ENCODE results near the gene REC8.

The REC8 gene

DNA sequence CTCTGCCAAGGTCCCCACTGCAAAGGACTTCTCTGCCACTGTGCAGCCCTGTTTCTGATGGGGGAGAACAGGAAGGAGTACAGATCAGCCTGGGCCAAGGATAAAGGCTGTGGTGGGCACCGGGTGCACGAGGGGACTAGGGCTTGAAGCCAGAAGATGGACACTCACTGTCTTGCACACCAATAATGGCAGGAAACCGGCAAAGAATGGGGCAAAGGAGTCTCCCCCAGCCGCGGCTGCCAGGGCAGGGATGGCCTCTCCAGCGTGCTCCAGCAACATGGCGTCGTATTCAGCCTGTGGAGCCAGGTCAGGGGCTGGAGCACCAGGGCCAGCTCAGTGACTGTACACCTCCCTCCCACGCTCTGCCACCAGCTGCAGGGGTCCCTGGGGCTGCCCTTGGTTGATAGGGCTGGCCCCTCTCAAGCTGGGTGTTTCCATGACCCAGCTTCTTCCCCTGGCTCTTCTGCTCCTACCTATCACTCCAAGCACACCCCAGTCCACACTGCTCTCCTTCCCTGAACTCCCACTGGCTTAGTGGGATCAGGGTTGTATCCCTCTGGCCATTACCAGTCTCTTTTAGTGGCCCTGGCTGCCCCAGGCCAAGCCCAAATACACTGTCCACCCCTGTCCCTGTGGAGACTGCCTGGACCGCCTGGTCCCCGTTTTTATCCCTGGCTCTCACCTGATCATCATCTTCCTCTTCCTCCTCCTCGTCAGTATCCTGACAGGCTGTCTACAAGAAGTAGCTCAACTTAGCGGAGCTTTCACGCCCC is 10.4 kb downstream of the REC8 start:
- 0 out of 3 replicates have a peak, but pooled peaks have one; percentile 8 for ATAC-seq (ENCODE audit: insufficient read depth, low read depth)
- H3K4me3 ChIP-seq (ENCODE audit: low read depth in 1 of 2, low read length in 2 of 2): no peak overlapping the region
- H4K20me1 ChIP-seq (ENCODE audit: insufficient read depth, low read length): peaks cover 23% of the 10 kb centered on the region; the same call in 1 of the 2 replicates
- no peak for TF ChIP-seq EZH2 (IDR thresholded peaks at IDR 0.05; ENCODE audit: borderline replicate concordance, low read depth, low read length, severe bottlenecking)
- TF ChIP-seq, protein P1, sequence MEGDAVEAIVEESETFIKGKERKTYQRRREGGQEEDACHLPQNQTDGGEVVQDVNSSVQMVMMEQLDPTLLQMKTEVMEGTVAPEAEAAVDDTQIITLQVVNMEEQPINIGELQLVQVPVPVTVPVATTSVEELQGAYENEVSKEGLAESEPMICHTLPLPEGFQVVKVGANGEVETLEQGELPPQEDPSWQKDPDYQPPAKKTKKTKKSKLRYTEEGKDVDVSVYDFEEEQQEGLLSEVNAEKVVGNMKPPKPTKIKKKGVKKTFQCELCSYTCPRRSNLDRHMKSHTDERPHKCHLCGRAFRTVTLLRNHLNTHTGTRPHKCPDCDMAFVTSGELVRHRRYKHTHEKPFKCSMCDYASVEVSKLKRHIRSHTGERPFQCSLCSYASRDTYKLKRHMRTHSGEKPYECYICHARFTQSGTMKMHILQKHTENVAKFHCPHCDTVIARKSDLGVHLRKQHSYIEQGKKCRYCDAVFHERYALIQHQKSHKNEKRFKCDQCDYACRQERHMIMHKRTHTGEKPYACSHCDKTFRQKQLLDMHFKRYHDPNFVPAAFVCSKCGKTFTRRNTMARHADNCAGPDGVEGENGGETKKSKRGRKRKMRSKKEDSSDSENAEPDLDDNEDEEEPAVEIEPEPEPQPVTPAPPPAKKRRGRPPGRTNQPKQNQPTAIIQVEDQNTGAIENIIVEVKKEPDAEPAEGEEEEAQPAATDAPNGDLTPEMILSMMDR (IDR thresholded peaks at IDR 0.05; ENCODE audit: borderline replicate concordance, extremely low read depth, low read length, poor library complexity, severe bottlenecking): no peak
- H3K9ac ChIP-seq (ENCODE audit: low read depth, low read length): no peak overlapping the region
- H3K36me3 ChIP-seq (ENCODE audit: insufficient read depth, low read length): peaks cover 89% of the 10 kb centered on the region
- no peak overlapping the region for H2AFZ ChIP-seq (ENCODE audit: low read depth, low read length)
- H3K79me2 ChIP-seq (ENCODE audit: insufficient read depth, low read length): peaks cover 9% of the 10 kb centered on the region; the same call in 1 of the 2 replicates
- H3K9me3 ChIP-seq (ENCODE audit: insufficient read depth, low read length, severe bottlenecking): no peaks in the 10 kb centered on the region
- no peak for DNase-seq
- H3K4me1 ChIP-seq (ENCODE audit: insufficient read depth, low read length): peaks cover 8% of the 10 kb centered on the region
- no peak overlapping the region for H3K27ac ChIP-seq (ENCODE audit: low read length)
- H3K27me3 ChIP-seq (ENCODE audit: insufficient read depth, low read length, poor library complexity): no peaks in the 10 kb centered on the region
- H3K4me2 ChIP-seq (ENCODE audit: insufficient read depth, low read length): no peak overlapping the region

DNA sequence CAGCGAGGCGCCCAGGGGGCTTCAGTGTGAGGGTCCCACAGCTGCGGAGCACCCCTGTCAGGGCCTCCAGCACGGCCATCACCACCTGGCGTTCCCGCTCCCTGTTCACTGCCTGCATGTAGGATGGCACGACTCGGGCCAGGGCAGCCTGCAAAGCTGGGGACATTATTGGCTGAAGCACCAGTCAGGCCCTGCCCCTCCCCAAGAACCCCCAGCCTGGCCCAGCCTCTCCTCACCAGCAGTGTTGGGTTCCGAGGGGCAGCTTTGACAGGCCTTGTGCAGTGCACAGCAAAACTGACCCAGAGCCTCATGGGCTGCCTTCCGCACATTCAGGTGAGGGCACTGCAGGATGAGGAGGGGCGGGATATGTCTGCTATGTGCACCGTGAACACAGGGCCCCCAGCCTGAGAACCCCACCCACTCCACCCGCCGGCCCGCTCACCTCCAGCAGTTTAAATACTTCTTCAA is 11.2 kb downstream of the REC8 start:
- Histone ChIP-seq H3K9ac (ENCODE audit: low read depth, low read length) (no peak overlapping the region), H3K79me2 (ENCODE audit: insufficient read depth, low read length) (peaks cover 16% of the 10 kb centered on the region; the same call in 1 of the 2 replicates), H3K4me2 (ENCODE audit: insufficient read depth, low read length) (no peak overlapping the region), H2AFZ (ENCODE audit: low read depth, low read length) (no peak overlapping the region), H3K9me3 (ENCODE audit: insufficient read depth, low read length, severe bottlenecking) (no peaks in the 10 kb centered on the region), H3K27me3 (ENCODE audit: insufficient read depth, low read length, poor library complexity) (no peaks in the 10 kb centered on the region), H3K27ac (ENCODE audit: low read length) (no peak overlapping the region), H3K36me3 (ENCODE audit: insufficient read depth, low read length) (peaks cover 89% of the 10 kb centered on the region), H4K20me1 (ENCODE audit: insufficient read depth, low read length) (peaks cover 23% of the 10 kb centered on the region; the same call in 1 of the 2 replicates), H3K4me1 (ENCODE audit: insufficient read depth, low read length) (peaks cover 15% of the 10 kb centered on the region), H3K4me3 (ENCODE audit: low read depth in 1 of 2, low read length in 2 of 2) (no peak overlapping the region)
- no peak for ATAC-seq (ENCODE audit: insufficient read depth, low read depth)
- no peak for DNase-seq
- TF ChIP-seq, protein P1 (IDR thresholded peaks at IDR 0.05; ENCODE audit: borderline replicate concordance, extremely low read depth, low read length, poor library complexity, severe bottlenecking): no peak
- no peak for TF ChIP-seq EZH2 (IDR thresholded peaks at IDR 0.05; ENCODE audit: borderline replicate concordance, low read depth, low read length, severe bottlenecking)

DNA sequence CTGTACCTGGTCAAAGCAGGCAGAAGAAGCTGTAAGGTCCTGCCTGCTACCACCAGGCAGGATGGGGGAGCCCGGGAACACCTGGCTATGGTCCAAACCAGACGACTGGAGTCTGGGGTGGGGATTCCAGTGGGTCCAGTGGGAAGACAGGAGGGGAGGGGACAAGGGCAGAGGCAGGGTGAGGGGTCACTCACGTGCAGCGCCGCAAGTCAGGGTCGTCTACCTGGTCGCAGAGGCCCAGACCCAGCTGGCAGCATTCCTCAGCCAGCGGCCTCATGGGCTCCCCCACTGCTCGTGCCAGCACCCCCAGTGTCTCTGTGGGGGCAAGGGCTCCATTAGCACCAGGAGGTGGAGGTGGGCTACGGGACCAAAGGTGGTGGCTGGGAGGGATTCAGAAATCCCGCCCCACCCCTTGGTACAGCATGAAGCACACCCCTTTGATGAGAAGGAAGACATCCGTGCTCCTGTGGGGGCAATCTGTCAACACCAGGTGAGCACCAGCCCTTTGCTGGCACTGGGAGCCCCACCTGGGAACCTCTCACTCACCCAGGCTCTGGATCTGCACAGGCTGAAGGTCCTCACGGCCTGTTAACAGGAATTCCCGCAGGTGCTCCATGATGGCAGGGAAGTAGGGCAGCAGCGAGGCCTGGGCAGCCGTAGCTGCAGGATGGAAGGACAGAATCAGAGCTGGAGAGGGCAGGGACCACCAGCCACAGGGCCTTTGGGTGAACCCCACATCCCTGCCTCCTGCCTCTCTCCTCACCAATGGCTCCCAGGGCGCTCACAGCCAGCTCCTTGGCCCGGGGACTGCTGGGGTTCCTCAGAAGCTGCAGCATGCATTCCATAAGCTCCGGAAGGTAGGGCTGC is 12.5 kb downstream of the REC8 start:
- no peak overlapping the region for H2AFZ ChIP-seq (ENCODE audit: low read depth, low read length)
- H3K4me1 ChIP-seq (ENCODE audit: insufficient read depth, low read length): peaks cover 26% of the 10 kb centered on the region
- H3K9ac ChIP-seq (ENCODE audit: low read depth, low read length): no peak overlapping the region
- no peak overlapping the region for H3K4me2 ChIP-seq (ENCODE audit: insufficient read depth, low read length)
- H3K79me2 ChIP-seq (ENCODE audit: insufficient read depth, low read length): peaks cover 18% of the 10 kb centered on the region
- no peak overlapping the region for H3K4me3 ChIP-seq (ENCODE audit: low read depth in 1 of 2, low read length in 2 of 2)
- no peaks in the 10 kb centered on the region for H3K9me3 ChIP-seq (ENCODE audit: insufficient read depth, low read length, severe bottlenecking)
- DNase-seq (no peak), ATAC-seq (ENCODE audit: insufficient read depth, low read depth) (no peak)
- H4K20me1 ChIP-seq (ENCODE audit: insufficient read depth, low read length): peaks cover 22% of the 10 kb centered on the region; the same call in 1 of the 2 replicates
- H3K36me3 ChIP-seq (ENCODE audit: insufficient read depth, low read length): peaks cover 78% of the 10 kb centered on the region
- no peak for TF ChIP-seq EZH2 (IDR thresholded peaks at IDR 0.05; ENCODE audit: borderline replicate concordance, low read depth, low read length, severe bottlenecking)
- TF ChIP-seq, protein P1 (IDR thresholded peaks at IDR 0.05; ENCODE audit: borderline replicate concordance, extremely low read depth, low read length, poor library complexity, severe bottlenecking): no peak
- H3K27me3 ChIP-seq (ENCODE audit: insufficient read depth, low read length, poor library complexity): no peaks in the 10 kb centered on the region
- no peak overlapping the region for H3K27ac ChIP-seq (ENCODE audit: low read length)

All from DND-41 (cell line).